ENCODE measurements around the gene P2RY1. TPM values are rescaled to one million over a fixed set of nuclear protein-coding genes. Genes with fewer than 3 reads are reported as not detected.

Gene P2RY1
- total RNA-seq, 3 donors from 2014 or later: 0.98 to 10.9 (median 1.2) TPM

DNA sequence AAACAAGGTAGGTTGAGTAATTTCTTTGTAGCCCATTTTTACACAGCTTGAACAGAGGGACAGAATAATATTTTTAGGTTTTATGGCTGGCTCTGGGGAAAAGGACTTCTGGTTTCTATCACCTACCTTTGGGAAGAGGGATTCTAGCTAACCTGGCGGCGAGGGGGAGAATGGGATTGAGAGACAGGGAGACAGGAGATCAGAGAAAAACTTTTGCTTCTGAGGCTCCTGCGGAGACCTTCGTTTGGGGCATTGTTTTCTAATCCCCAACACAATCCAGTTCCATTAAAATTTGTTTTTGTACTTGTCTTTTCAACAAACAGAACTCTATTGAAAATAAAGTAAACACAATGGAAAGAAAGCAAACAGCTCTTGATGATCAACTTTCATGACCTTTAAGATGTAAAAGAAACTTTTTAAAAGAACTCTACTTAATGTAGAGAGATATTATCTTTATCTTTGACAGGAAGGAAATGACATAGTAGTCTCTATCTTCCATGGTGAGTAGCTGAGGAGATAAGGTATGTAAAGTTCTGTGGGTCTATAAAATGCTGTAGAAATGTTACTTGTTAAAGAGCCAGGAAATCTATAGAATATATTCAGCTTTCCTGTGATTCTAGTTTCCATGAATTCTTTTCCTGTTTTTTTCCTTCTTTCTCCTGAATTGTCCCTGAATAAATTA lies 37.0 kb upstream of the P2RY1 start:
- H3K9me3 ChIP-seq: no peaks in the 10 kb centered on the region
- no peak for DNase-seq (ENCODE audit: low spot score in 2 of 2)
- H3K27ac ChIP-seq: no peak overlapping the region
- TF ChIP-seq POLR2A (IDR thresholded peaks at IDR 0.05) (no peak), CTCF (IDR thresholded peaks at IDR 0.05) (no peak)
- H3K27me3 ChIP-seq: no peaks in the 10 kb centered on the region
- intact Hi-C loops (cut with DNase I; ENCODE audit: low total_unique reads): loop anchor here (10.0 kb wide), 1 partner anchor 693 kb away; no protein-coding TSS in a partner anchor
- no peak overlapping the region for H3K4me3 ChIP-seq
- H3K36me3 ChIP-seq: no peaks in the 10 kb centered on the region
- H3K4me1 ChIP-seq: no peaks in the 10 kb centered on the region

DNA sequence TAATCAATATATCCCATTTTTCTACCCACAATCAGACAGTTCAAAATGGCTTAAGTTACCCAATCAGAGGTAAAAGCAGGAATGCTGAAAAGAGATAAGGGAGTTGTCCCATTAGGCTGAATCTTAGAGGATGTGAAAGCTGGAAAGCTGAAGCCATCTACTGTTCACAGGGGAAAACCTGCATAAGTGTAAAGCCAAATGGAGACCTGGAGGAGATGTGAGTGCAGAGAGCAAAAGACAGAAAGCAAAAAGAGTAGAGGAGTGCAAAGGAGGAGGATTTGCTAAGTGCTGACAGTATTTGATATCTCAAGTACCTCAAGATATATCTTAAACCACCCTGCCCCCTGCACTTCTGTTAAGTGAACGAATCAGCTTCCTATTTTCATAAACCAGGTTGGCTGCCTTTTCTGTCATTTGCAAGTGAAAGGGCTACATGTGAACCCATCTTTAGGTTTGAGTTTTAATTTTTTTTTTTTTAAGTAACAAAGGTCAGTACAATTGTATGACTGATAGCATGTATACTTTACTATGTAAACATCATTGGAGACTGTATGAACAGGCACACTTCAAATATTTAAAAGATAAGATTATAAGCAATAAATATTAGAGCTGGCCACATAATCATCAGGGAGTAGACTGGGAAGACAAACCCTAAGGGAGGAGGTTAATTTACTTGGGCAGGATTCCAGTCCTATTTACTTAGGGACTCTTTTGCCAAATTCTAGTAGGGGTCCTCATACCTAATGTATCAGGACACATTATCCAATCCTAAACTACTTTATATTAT lies 22.8 kb upstream of the P2RY1 start:
- no peak for TF ChIP-seq CTCF (IDR thresholded peaks at IDR 0.05)
- no peak for TF ChIP-seq POLR2A (IDR thresholded peaks at IDR 0.05)
- TF ChIP-seq POLR2AphosphoS5 (IDR thresholded peaks at IDR 0.05): no peak
- Histone ChIP-seq H3K9me3 (no peaks in the 10 kb centered on the region), H3K36me3 (no peaks in the 10 kb centered on the region), H3K27me3 (no peaks in the 10 kb centered on the region), H3K27ac (no peak overlapping the region), H3K4me1 (no peaks in the 10 kb centered on the region), H3K4me3 (no peak overlapping the region)
- intact Hi-C loops (cut with DNase I; ENCODE audit: low total_unique reads): no loop called here
- DNase-seq (ENCODE audit: low spot score in 2 of 2): no peak

DNA sequence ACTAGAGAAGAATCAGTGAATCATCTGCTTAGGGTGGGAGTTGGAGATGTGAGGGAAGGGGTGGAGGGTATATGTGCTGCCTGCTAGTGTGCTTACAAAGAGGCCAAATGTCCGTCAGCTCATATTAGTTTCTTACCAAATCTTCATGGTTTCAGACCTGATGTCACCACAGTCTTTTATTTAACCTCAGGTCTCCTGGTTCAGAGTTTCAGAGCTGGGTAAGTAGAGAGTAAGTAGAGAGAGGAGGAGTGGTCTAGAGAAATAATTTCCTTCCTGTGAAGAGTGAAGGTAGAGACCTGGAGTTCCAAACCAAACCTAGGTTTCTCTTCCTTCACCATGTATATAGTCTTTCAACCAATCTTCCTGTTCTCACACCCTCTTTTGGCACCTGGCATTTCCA lies 17.5 kb upstream of the P2RY1 start:
- H3K36me3 ChIP-seq: no peaks in the 10 kb centered on the region
- DNase-seq (ENCODE audit: low spot score in 2 of 2): no peak
- H3K9me3 ChIP-seq: no peaks in the 10 kb centered on the region
- H3K27me3 ChIP-seq: no peaks in the 10 kb centered on the region
- no peak overlapping the region for H3K4me3 ChIP-seq
- H3K27ac ChIP-seq: no peak overlapping the region
- TF ChIP-seq POLR2A (IDR thresholded peaks at IDR 0.05): no peak
- TF ChIP-seq CTCF (IDR thresholded peaks at IDR 0.05): no peak
- no peak for TF ChIP-seq POLR2AphosphoS5 (IDR thresholded peaks at IDR 0.05)
- no peaks in the 10 kb centered on the region for H3K4me1 ChIP-seq
- intact Hi-C loops (cut with DNase I; ENCODE audit: low total_unique reads): no loop called here

DNA sequence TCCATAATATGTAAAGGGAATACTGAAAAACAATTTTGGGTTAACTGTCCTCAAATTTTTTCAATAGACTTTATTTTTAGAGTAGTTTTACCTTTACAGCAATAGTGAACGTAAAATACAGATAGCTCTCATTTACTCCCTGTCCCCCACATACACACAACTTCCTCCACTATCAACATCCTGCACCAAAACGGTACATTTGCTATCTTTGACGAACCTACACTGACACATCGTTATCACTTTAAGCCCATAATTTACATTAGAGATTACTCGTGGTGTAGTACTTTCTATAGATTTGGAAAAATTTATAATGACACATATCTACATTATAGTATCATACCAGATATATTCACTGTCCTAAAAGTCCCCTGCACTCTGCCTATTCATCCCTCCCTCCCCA lies 16.9 kb upstream of the P2RY1 start:
- Histone ChIP-seq H3K27ac (no peak overlapping the region), H3K27me3 (no peaks in the 10 kb centered on the region), H3K4me1 (no peaks in the 10 kb centered on the region), H3K36me3 (no peaks in the 10 kb centered on the region), H3K4me3 (no peak overlapping the region), H3K9me3 (no peaks in the 10 kb centered on the region)
- DNase-seq (ENCODE audit: low spot score in 2 of 2): no peak
- intact Hi-C loops (cut with DNase I; ENCODE audit: low total_unique reads): no loop called here
- TF ChIP-seq POLR2AphosphoS5 (IDR thresholded peaks at IDR 0.05) (no peak), POLR2A (IDR thresholded peaks at IDR 0.05) (no peak), CTCF (IDR thresholded peaks at IDR 0.05) (no peak)

GRCh38 chr3:152823173-152823572 lies 11.8 kb upstream of the P2RY1 start:
- Histone ChIP-seq H3K9me3 (no peaks in the 10 kb centered on the region), H3K4me1 (no peaks in the 10 kb centered on the region), H3K36me3 (no peaks in the 10 kb centered on the region), H3K27ac (no peak overlapping the region), H3K27me3 (no peaks in the 10 kb centered on the region), H3K4me3 (no peak overlapping the region)
- DNase-seq (ENCODE audit: low spot score in 2 of 2): no peak
- no peak for TF ChIP-seq CTCF (IDR thresholded peaks at IDR 0.05)
- no peak for TF ChIP-seq POLR2A (IDR thresholded peaks at IDR 0.05)
- no peak for TF ChIP-seq POLR2AphosphoS5 (IDR thresholded peaks at IDR 0.05)
- intact Hi-C loops (cut with DNase I; ENCODE audit: low total_unique reads): no loop called here

Data from breast epithelium (tissue), 4 donors.